Muscle layer of colon (tissue), 2 donors: ENCODE measurements around the gene TLL2.

Experiments used
- H3K27ac ChIP-seq: one replicate; pipeline ENCODE4 v1.7.0; 2013; ENCODE audit warnings: low read depth, mild to moderate bottlenecking, low read length, moderate library complexity
- H3K27me3 ChIP-seq, 2 donors: one replicate each; pipeline ENCODE4 v1.7.0; 2013; ENCODE audit warnings: low read length in 2 of 2, mild to moderate bottlenecking in 2 of 2; ENCODE audit not compliant: insufficient read depth in 2 of 2, control insufficient read depth in 1 of 2
- H3K36me3 ChIP-seq: one replicate; pipeline ENCODE4 v1.7.0; 2013; ENCODE audit warnings: mild to moderate bottlenecking, low read length; ENCODE audit not compliant: insufficient read depth
- H3K4me1 ChIP-seq: one replicate; pipeline ENCODE4 v1.7.0; 2013; ENCODE audit warnings: mild to moderate bottlenecking, low read length; ENCODE audit not compliant: insufficient read depth
- H3K4me3 ChIP-seq, 2 donors: one replicate each; pipeline ENCODE4 v1.7.0; 2013; ENCODE audit warnings: low read length in 2 of 2, low read depth in 1 of 2, mild to moderate bottlenecking in 1 of 2, moderate library complexity in 1 of 2
- H3K9ac ChIP-seq: one replicate; pipeline ENCODE4 v1.7.0; 2013; ENCODE audit warnings: low read length
- H3K9me3 ChIP-seq: one replicate; pipeline ENCODE4 v1.7.0; 2013; ENCODE audit warnings: mild to moderate bottlenecking, low read length
- donor health status: abdominal sarcoma.
- donor health status: Adenocarcinoma of cecum.

Gene TLL2

GRCh38 chr10:96491303-96491702 is 22.4 kb downstream of the TLL2 start:
- Histone ChIP-seq H3K9me3 (no peaks in the 10 kb centered on the region), H3K4me1 (no peaks in the 10 kb centered on the region), H3K27ac (no peak overlapping the region), H3K36me3 (no peaks in the 10 kb centered on the region), H3K27me3 (no peaks in the 10 kb centered on the region), H3K4me3 (no peak overlapping the region), H3K9ac (no peak overlapping the region)

GRCh38 chr10:96488161-96488935 is 25.4 kb downstream of the TLL2 start:
- H3K27ac ChIP-seq, result no peak overlapping the region
- no peaks in the 10 kb centered on the region for H3K9me3 ChIP-seq
- H3K27me3 ChIP-seq, result no peaks in the 10 kb centered on the region

GRCh38 chr10:96482815-96483588 is 30.7 kb downstream of the TLL2 start:
- H3K9ac ChIP-seq, result no peak overlapping the region
- no peaks in the 10 kb centered on the region for H3K4me1 ChIP-seq
- H3K4me3 ChIP-seq, result no peak overlapping the region
- no peaks in the 10 kb centered on the region for H3K9me3 ChIP-seq
- H3K36me3 ChIP-seq, result no peaks in the 10 kb centered on the region
- H3K27ac ChIP-seq, result no peak overlapping the region
- H3K27me3 ChIP-seq, result no peaks in the 10 kb centered on the region

More at GRCh38 chr10:96488161-96488935, 25.4 kb downstream of the TLL2 start:
- Histone ChIP-seq H3K36me3 (no peaks in the 10 kb centered on the region), H3K4me1 (no peaks in the 10 kb centered on the region), H3K4me3 (no peak overlapping the region), H3K9ac (no peak overlapping the region)

GRCh38 chr10:96478355-96478754 is 35.4 kb downstream of the TLL2 start:
- no peak overlapping the region for H3K27ac ChIP-seq
- H3K9me3 ChIP-seq, result no peaks in the 10 kb centered on the region
- H3K4me1 ChIP-seq, result no peaks in the 10 kb centered on the region
- no peak overlapping the region for H3K9ac ChIP-seq
- no peaks in the 10 kb centered on the region for H3K27me3 ChIP-seq
- H3K4me3 ChIP-seq, result no peak overlapping the region
- no peaks in the 10 kb centered on the region for H3K36me3 ChIP-seq

- no peaks in the 10 kb centered on the region for H3K4me1 ChIP-seq
- H3K27me3 ChIP-seq, result no peaks in the 10 kb centered on the region
- H3K9ac ChIP-seq, result no peak overlapping the region
- H3K9me3 ChIP-seq, result no peaks in the 10 kb centered on the region
- H3K36me3 ChIP-seq, result no peaks in the 10 kb centered on the region
- H3K4me3 ChIP-seq, result no peak overlapping the region
- H3K27ac ChIP-seq, result no peak overlapping the region
Observed at GRCh38 chr10:96473866-96474265, 39.9 kb downstream of the TLL2 start.

GRCh38 chr10:96470116-96470743 is 43.5 kb downstream of the TLL2 start:
- no peak overlapping the region for H3K4me3 ChIP-seq
- H3K9ac ChIP-seq, result no peak overlapping the region
- H3K9me3 ChIP-seq, result no peaks in the 10 kb centered on the region
- no peaks in the 10 kb centered on the region for H3K36me3 ChIP-seq
- no peaks in the 10 kb centered on the region for H3K27me3 ChIP-seq
- no peak overlapping the region for H3K27ac ChIP-seq
- no peaks in the 10 kb centered on the region for H3K4me1 ChIP-seq

- no peaks in the 10 kb centered on the region for H3K27me3 ChIP-seq
Observed at GRCh38 chr10:96468845-96469244, 44.9 kb downstream of the TLL2 start.

GRCh38 chr10:96465599-96465998 is 48.1 kb downstream of the TLL2 start:
- no peaks in the 10 kb centered on the region for H3K36me3 ChIP-seq
- H3K27ac ChIP-seq, result no peak overlapping the region
- no peak overlapping the region for H3K9ac ChIP-seq
- H3K9me3 ChIP-seq, result no peaks in the 10 kb centered on the region
- no peaks in the 10 kb centered on the region for H3K4me1 ChIP-seq
- H3K27me3 ChIP-seq, result no peaks in the 10 kb centered on the region
- H3K4me3 ChIP-seq, result no peak overlapping the region

More at GRCh38 chr10:96468845-96469244, 44.9 kb downstream of the TLL2 start:
- H3K9ac ChIP-seq, result no peak overlapping the region
- no peaks in the 10 kb centered on the region for H3K4me1 ChIP-seq
- H3K27ac ChIP-seq, result no peak overlapping the region
- H3K4me3 ChIP-seq, result no peak overlapping the region
- no peaks in the 10 kb centered on the region for H3K9me3 ChIP-seq
- no peaks in the 10 kb centered on the region for H3K36me3 ChIP-seq

GRCh38 chr10:96463562-96463961 is 50.2 kb downstream of the TLL2 start:
- no peaks in the 10 kb centered on the region for H3K9me3 ChIP-seq
- no peaks in the 10 kb centered on the region for H3K4me1 ChIP-seq
- H3K27me3 ChIP-seq, result no peaks in the 10 kb centered on the region
- no peak overlapping the region for H3K4me3 ChIP-seq
- H3K36me3 ChIP-seq, result no peaks in the 10 kb centered on the region
- H3K27ac ChIP-seq, result no peak overlapping the region
- no peak overlapping the region for H3K9ac ChIP-seq

GRCh38 chr10:96462606-96463151 is 51.0 kb downstream of the TLL2 start:
- no peak overlapping the region for H3K4me3 ChIP-seq
- no peaks in the 10 kb centered on the region for H3K36me3 ChIP-seq
- no peaks in the 10 kb centered on the region for H3K4me1 ChIP-seq
- H3K27me3 ChIP-seq, result no peaks in the 10 kb centered on the region
- H3K9me3 ChIP-seq, result no peaks in the 10 kb centered on the region
- no peak overlapping the region for H3K9ac ChIP-seq
- H3K27ac ChIP-seq, result no peak overlapping the region

- no peaks in the 10 kb centered on the region for H3K27me3 ChIP-seq
- H3K36me3 ChIP-seq, result no peaks in the 10 kb centered on the region
- H3K9ac ChIP-seq, result no peak overlapping the region
- H3K9me3 ChIP-seq, result no peaks in the 10 kb centered on the region
- H3K4me1 ChIP-seq, result no peaks in the 10 kb centered on the region
- no peak overlapping the region for H3K4me3 ChIP-seq
- H3K27ac ChIP-seq, result no peak overlapping the region
Observed at GRCh38 chr10:96460316-96460715, 53.4 kb downstream of the TLL2 start.
